AG09309 (cell line): ENCODE results near the gene HNF4A.

Experiments used
- DNase-seq: peaks from one replicate; pipeline ENCODE4 v3.0.0-alpha.2; 2010; ENCODE audit warnings: low read depth
- H3K4me3 ChIP-seq: 2 replicates; pipeline ENCODE4 v1.5.1; 2011; ENCODE audit warnings: mild to moderate bottlenecking, low read depth, low read length, moderate library complexity; ENCODE audit not compliant: control insufficient read depth
- CTCF ChIP-seq: IDR thresholded peaks from 2 replicates; pipeline ENCODE4 v1.5.1; 2011; ENCODE audit warnings: mild to moderate bottlenecking, low read depth, low read length, inconsistent platforms; ENCODE audit not compliant: insufficient read depth, control insufficient read depth; ENCODE audit errors: missing control alignments

HNF4A gene

GRCh38 chr20:44430270-44431065, 75.0 kb downstream of the HNF4A start:
- no peak for TF ChIP-seq CTCF
- no peak overlapping the region for H3K4me3 ChIP-seq
- no peak for DNase-seq

GRCh38 chr20:44431118-44431501, 75.6 kb downstream of the HNF4A start:
- TF ChIP-seq CTCF = no peak
- H3K4me3 ChIP-seq = no peak overlapping the region
- DNase-seq = no peak

GRCh38 chr20:44431502-44432234, 76.2 kb downstream of the HNF4A start:
- H3K4me3 ChIP-seq = no peak overlapping the region
- DNase-seq = no peak
- no peak for TF ChIP-seq CTCF

- no peak for TF ChIP-seq CTCF
- DNase-seq = no peak
- no peak overlapping the region for H3K4me3 ChIP-seq
Observed at GRCh38 chr20:44432618-44433577, 77.4 kb downstream of the HNF4A start.

GRCh38 chr20:44433751-44434538, 78.4 kb downstream of the HNF4A start:
- TF ChIP-seq CTCF = no peak
- H3K4me3 ChIP-seq = no peak overlapping the region
- no peak for DNase-seq

- TF ChIP-seq CTCF = no peak
- DNase-seq = no peak
Observed at GRCh38 chr20:44435630-44436335, 80.3 kb downstream of the HNF4A start.

More at GRCh38 chr20:44435630-44436335, 80.3 kb downstream of the HNF4A start:
- H3K4me3 ChIP-seq = no peak overlapping the region
